Panc1 (cell line): Measurements from ENCODE around the gene GFPT2. TPM values are rescaled to one million over a fixed set of nuclear protein-coding genes. Genes with fewer than 3 reads are reported as not detected.

ENCODE experiments used
- ATAC-seq: fragments of 200-7000 bp; cut with Tn5 transposase; 2 replicates; pipeline ENCODE4 v1.9.1; 2020; ENCODE audit warnings: mild to moderate bottlenecking, moderate library complexity
- BruUV-seq: library from RNA; stranded (reverse); fragments of 400-500 nt; replicated peaks from 2 replicates; lab custom pipeline; 2021; lab: Mats Ljungman, UMichigan
- CTCF ChIA-PET: fragments of 300-600 bp; sonication (Branson Sonifier 250); formaldehyde crosslinking; loops from one replicate; lab custom pipeline; 2022; ENCODE audit warnings: antibody characterized with exemption; lab: Charles Lee
- POLR2A ChIA-PET: fragments of 300-600 bp; sonication (Branson Sonifier 250); formaldehyde crosslinking; loops from one replicate; lab custom pipeline; 2022; ENCODE audit warnings: antibody characterized with exemption; lab: Charles Lee
- DNase-seq: peaks from one replicate; pipeline ENCODE4 v3.0.0-alpha.2; 2010; ENCODE audit warnings: low read depth, low spot score
- H3K27ac ChIP-seq: 2 replicates; pipeline ENCODE4 v1.5.1; 2011; ENCODE audit warnings: mild to moderate bottlenecking, low read length, inconsistent platforms
- H3K27me3 ChIP-seq: fragments of 200-500 bp; sonication (Bioruptor generic); 2 replicates; pipeline ENCODE4 v1.6.0; 2014; ENCODE audit warnings: low read length, inconsistent platforms; ENCODE audit not compliant: control insufficient read depth, insufficient read depth
- H3K36me3 ChIP-seq: fragments of 200-500 bp; sonication (Bioruptor generic); 2 replicates; pipeline ENCODE4 v1.5.1; 2014; ENCODE audit warnings: inconsistent platforms, mild to moderate bottlenecking, low read length, moderate library complexity; ENCODE audit not compliant: control insufficient read depth, insufficient read depth
- H3K4me1 ChIP-seq: 2 replicates; pipeline ENCODE4 v1.5.1; 2011; ENCODE audit warnings: inconsistent platforms, mild to moderate bottlenecking, low read length, moderate library complexity; ENCODE audit not compliant: control insufficient read depth, insufficient read depth
- H3K4me3 ChIP-seq, 2 experiments: 2 replicates each; pipeline ENCODE4 v1.5.1; 2011 to 2012; ENCODE audit warnings: low read depth in 2 of 2, low read length in 2 of 2, mild to moderate bottlenecking in 2 of 2, inconsistent platforms in 1 of 2, moderate library complexity in 1 of 2
- H3K9me3 ChIP-seq: fragments of 200-500 bp; sonication (Bioruptor generic); 2 replicates; pipeline ENCODE4 v1.5.1; 2014; ENCODE audit warnings: low read depth, mild to moderate bottlenecking, inconsistent platforms, low read length, moderate library complexity; ENCODE audit not compliant: control insufficient read depth, insufficient read depth
- CTCF ChIP-seq: fragments of 450-650 bp; IDR thresholded peaks from 2 replicates; pipeline ENCODE4 v1.5.1; 2017; ENCODE audit warnings: mild to moderate bottlenecking
- POLR2AphosphoS5 ChIP-seq: IDR thresholded peaks from 2 replicates; pipeline ENCODE4 v1.6.1; 2012; ENCODE audit warnings: mild to moderate bottlenecking, low read depth, low read length, moderate library complexity
- SIN3A ChIP-seq: IDR thresholded peaks from 2 replicates; pipeline ENCODE4 v1.6.1; 2012; ENCODE audit warnings: low read depth, mild to moderate bottlenecking, low read length, moderate library complexity, borderline replicate concordance; ENCODE audit not compliant: insufficient read depth
- TCF7L2 ChIP-seq: IDR thresholded peaks from 2 replicates; pipeline ENCODE4 v1.6.1; 2011; ENCODE audit warnings: mild to moderate bottlenecking, low read depth, low read length, inconsistent platforms
- in situ Hi-C: cut with HindIII; loops from 2 replicates; pipeline ENCODE4 v1.10.0; 2016; ENCODE audit warnings: low sequenced_read_pairs, low pct_unique_long_range_greater_than_20kb
- intact Hi-C: fragments of 100-400 bp; cut with micrococcal nuclease; formaldehyde crosslinking; loops from one replicate; pipeline ENCODE4 v1.10.0; 2022; ENCODE audit not compliant: unreplicated experiment
- total RNA-seq: library from RNA; stranded (reverse); gene quantifications from one replicate; pipeline ENCODE4 v1.2.1, GENCODE V29; 2021; ENCODE audit not compliant: unreplicated experiment
- TF ChIP-seq, protein P1 (sequence below), 2 experiments: IDR thresholded peaks; 2 replicates each; pipeline ENCODE4 v1.6.1; 2011 to 2012; ENCODE audit warnings: low read depth in 2 of 2, control low read depth in 1 of 2, low read length in 1 of 2, mild to moderate bottlenecking in 1 of 2, moderate library complexity in 1 of 2; ENCODE audit not compliant: insufficient read depth in 1 of 2

Gene GFPT2
- total RNA-seq, 1 experiment from 2014 or later, result 2.1 TPM

DNA sequence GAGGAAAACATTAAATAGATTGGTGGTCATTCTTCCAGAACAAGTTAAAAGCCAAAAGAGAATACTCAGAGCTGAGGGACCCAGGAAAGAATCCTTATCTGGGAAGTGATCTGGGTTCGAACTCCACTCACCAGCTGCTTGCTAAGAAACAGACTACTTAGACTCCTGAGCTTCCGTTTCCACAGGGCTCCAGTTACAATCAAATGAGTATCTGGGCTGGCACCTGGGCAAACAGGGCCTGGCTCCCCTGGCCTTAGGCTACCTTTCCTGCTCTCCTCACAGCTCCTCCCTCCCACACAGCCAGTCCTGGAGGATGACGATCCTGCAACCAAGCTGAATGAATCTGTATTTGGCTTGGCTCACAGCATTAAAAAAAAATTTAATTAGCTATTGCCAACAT is 63.7 kb downstream of the GFPT2 start:
- in situ Hi-C loops (no loop called here), intact Hi-C loops (no loop called here)
- CTCF ChIA-PET, result no interaction called here
- DNase-seq (no peak), ATAC-seq (no peak)
- POLR2A ChIA-PET, result interaction anchor here (0.7 kb wide), 1 partner anchor 139 kb away, joined by 3 read pairs; no protein-coding TSS in a partner anchor
- Histone ChIP-seq H3K4me1 (peaks cover 15% of the 10 kb centered on the region), H3K27ac (no peak overlapping the region), H3K9me3 (no peaks in the 10 kb centered on the region), H3K36me3 (no peaks in the 10 kb centered on the region; the same call in 1 of the 2 replicates), H3K4me3 (no peak overlapping the region), H3K27me3 (no peaks in the 10 kb centered on the region)
- no peak for TF ChIP-seq POLR2AphosphoS5
- no peak for TF ChIP-seq SIN3A
- no peak for TF ChIP-seq TCF7L2
- TF ChIP-seq, protein P1, sequence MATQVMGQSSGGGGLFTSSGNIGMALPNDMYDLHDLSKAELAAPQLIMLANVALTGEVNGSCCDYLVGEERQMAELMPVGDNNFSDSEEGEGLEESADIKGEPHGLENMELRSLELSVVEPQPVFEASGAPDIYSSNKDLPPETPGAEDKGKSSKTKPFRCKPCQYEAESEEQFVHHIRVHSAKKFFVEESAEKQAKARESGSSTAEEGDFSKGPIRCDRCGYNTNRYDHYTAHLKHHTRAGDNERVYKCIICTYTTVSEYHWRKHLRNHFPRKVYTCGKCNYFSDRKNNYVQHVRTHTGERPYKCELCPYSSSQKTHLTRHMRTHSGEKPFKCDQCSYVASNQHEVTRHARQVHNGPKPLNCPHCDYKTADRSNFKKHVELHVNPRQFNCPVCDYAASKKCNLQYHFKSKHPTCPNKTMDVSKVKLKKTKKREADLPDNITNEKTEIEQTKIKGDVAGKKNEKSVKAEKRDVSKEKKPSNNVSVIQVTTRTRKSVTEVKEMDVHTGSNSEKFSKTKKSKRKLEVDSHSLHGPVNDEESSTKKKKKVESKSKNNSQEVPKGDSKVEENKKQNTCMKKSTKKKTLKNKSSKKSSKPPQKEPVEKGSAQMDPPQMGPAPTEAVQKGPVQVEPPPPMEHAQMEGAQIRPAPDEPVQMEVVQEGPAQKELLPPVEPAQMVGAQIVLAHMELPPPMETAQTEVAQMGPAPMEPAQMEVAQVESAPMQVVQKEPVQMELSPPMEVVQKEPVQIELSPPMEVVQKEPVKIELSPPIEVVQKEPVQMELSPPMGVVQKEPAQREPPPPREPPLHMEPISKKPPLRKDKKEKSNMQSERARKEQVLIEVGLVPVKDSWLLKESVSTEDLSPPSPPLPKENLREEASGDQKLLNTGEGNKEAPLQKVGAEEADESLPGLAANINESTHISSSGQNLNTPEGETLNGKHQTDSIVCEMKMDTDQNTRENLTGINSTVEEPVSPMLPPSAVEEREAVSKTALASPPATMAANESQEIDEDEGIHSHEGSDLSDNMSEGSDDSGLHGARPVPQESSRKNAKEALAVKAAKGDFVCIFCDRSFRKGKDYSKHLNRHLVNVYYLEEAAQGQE (IDR thresholded peaks at IDR 0.05; ENCODE audit: insufficient read depth in 1 of 2, low read depth in 2 of 2, low read length in 1 of 2), result no peak
- TF ChIP-seq CTCF, result no peak
- no TSS peak for BruUV-seq

- POLR2A ChIA-PET, result no interaction called here
- intact Hi-C loops (no loop called here), in situ Hi-C loops (no loop called here)
- no peak for ATAC-seq
- CTCF ChIA-PET, result no interaction called here
- Histone ChIP-seq H3K4me3 (no peak overlapping the region), H3K4me1 (peaks cover 10% of the 10 kb centered on the region), H3K27me3 (no peaks in the 10 kb centered on the region), H3K27ac (no peak overlapping the region), H3K9me3 (no peaks in the 10 kb centered on the region), H3K36me3 (no peaks in the 10 kb centered on the region; the same call in 1 of the 2 replicates)
- TF ChIP-seq, protein P1 (IDR thresholded peaks at IDR 0.05; ENCODE audit: insufficient read depth in 1 of 2, low read depth in 2 of 2, low read length in 1 of 2), result no peak
- no peak for TF ChIP-seq TCF7L2
- TF ChIP-seq SIN3A, result no peak
- no peak for TF ChIP-seq POLR2AphosphoS5
- BruUV-seq, result no TSS peak
- DNase-seq, result no peak
Observed at GRCh38 chr5:180287868-180288267, 65.3 kb downstream of the GFPT2 start.
